IgD-negative memory B cell (primary cell): ENCODE data around the gene AHSA1. TPM values are rescaled to one million over a fixed set of nuclear protein-coding genes. Genes with fewer than 3 reads are reported as not detected.

Experiments
- H3K27ac Mint-ChIP-seq, 3 donors: one replicate each; pipeline ENCODE4 v1.8.0; 2020 to 2022; ENCODE audit warnings: mild to moderate bottlenecking in 3 of 3, mixed read lengths in 3 of 3, moderate library complexity in 1 of 3
- H3K27me3 Mint-ChIP-seq: one replicate; pipeline ENCODE4 v1.8.0; 2021; ENCODE audit warnings: mixed read lengths
- H3K36me3 Mint-ChIP-seq: one replicate; pipeline ENCODE4 v1.8.0; 2020; ENCODE audit warnings: mild to moderate bottlenecking, mixed read lengths
- H3K4me1 Mint-ChIP-seq, 3 donors: one replicate each; pipeline ENCODE4 v1.8.0; 2020 to 2022; ENCODE audit warnings: mixed read lengths in 3 of 3, mild to moderate bottlenecking in 1 of 3
- H3K4me3 Mint-ChIP-seq, 4 donors: one replicate each; pipeline ENCODE4 v1.8.0; 2020 to 2022; ENCODE audit warnings: mild to moderate bottlenecking in 4 of 4, mixed read lengths in 4 of 4, moderate library complexity in 3 of 4
- H3K9me3 Mint-ChIP-seq, 3 donors: one replicate each; pipeline ENCODE4 v1.8.0; 2020 to 2021; ENCODE audit warnings: mixed read lengths in 3 of 3, mild to moderate bottlenecking in 1 of 3
- polyA plus RNA-seq: library from polyadenylated mRNA; unstranded; fragments of 300-500 nt; fragmentation: Illumina TruSeq; gene quantifications from one replicate; pipeline ENCODE4 v1.2.3, GENCODE V29; 2021

AHSA1 gene
- polyA plus RNA-seq, 1 donor from 2014 or later, result 134 TPM

GRCh38 chr14:77488558-77488957 is 30.7 kb downstream of the AHSA1 start:
- Mint-ChIP-seq H3K27ac (no peak overlapping the region), H3K27me3 (no peaks in the 10 kb centered on the region), H3K9me3 (no peaks in the 10 kb centered on the region), H3K4me3 (no peak overlapping the region), H3K36me3 (no peaks in the 10 kb centered on the region), H3K4me1 (no peaks in the 10 kb centered on the region)

GRCh38 chr14:77489041-77489440 is 31.1 kb downstream of the AHSA1 start:
- H3K9me3 Mint-ChIP-seq, result no peaks in the 10 kb centered on the region
- H3K36me3 Mint-ChIP-seq, result no peaks in the 10 kb centered on the region
- H3K27me3 Mint-ChIP-seq, result no peaks in the 10 kb centered on the region
- H3K4me3 Mint-ChIP-seq, result no peak overlapping the region
- no peak overlapping the region for H3K27ac Mint-ChIP-seq
- H3K4me1 Mint-ChIP-seq, result no peaks in the 10 kb centered on the region

- Mint-ChIP-seq H3K4me3 (peak overlapping the region in 1 of 4 donors; percentile 41), H3K27me3 (no peaks in the 10 kb centered on the region), H3K36me3 (no peaks in the 10 kb centered on the region), H3K9me3 (no peaks in the 10 kb centered on the region), H3K27ac (no peak overlapping the region), H3K4me1 (no peaks in the 10 kb centered on the region)
These were observed 32.6 kb downstream of the AHSA1 start for GRCh38 chr14:77490347-77490986.

- no peaks in the 10 kb centered on the region for H3K9me3 Mint-ChIP-seq
- no peaks in the 10 kb centered on the region for H3K36me3 Mint-ChIP-seq
- H3K27ac Mint-ChIP-seq, result no peak overlapping the region
- H3K4me3 Mint-ChIP-seq, result no peak overlapping the region
- no peaks in the 10 kb centered on the region for H3K4me1 Mint-ChIP-seq
- peaks cover 4% of the 10 kb centered on the region for H3K27me3 Mint-ChIP-seq
These were observed 33.2 kb downstream of the AHSA1 start for GRCh38 chr14:77491056-77491455.

GRCh38 chr14:77495334-77495733 is 37.4 kb downstream of the AHSA1 start:
- Mint-ChIP-seq H3K9me3 (no peaks in the 10 kb centered on the region), H3K27me3 (peaks cover 22% of the 10 kb centered on the region), H3K4me3 (no peak overlapping the region), H3K4me1 (peaks cover 2 to 7% (median 6%) of the 10 kb centered on the region in 3 donors), H3K36me3 (no peaks in the 10 kb centered on the region), H3K27ac (no peak overlapping the region)

- Mint-ChIP-seq H3K27me3 (peaks cover 25% of the 10 kb centered on the region), H3K36me3 (no peaks in the 10 kb centered on the region), H3K4me1 (peaks cover 5 to 8% (median 6%) of the 10 kb centered on the region in 3 donors), H3K4me3 (peak within 1 kb of the TSS; percentile 80 to 92 (median 84)), H3K27ac (no peak within 1 kb of the TSS), H3K9me3 (peaks cover 2 to 4% (median 3%) of the 10 kb centered on the region in 3 donors)
These were observed 40.5 kb downstream of the AHSA1 start, which contains the start of gene ISM2 for GRCh38 chr14:77498120-77498979. ISM2 (minus strand) TSS chr14:77498816; CDS start chr14:77498793, 23 bp downstream.

- Mint-ChIP-seq H3K27ac (no peak overlapping the region), H3K9me3 (peaks cover 2 to 5% (median 4%) of the 10 kb centered on the region in 3 donors), H3K4me3 (peak overlapping the region; percentile 79 to 89 (median 80)), H3K36me3 (no peaks in the 10 kb centered on the region), H3K27me3 (peaks cover 25% of the 10 kb centered on the region), H3K4me1 (peaks cover 5 to 8% (median 6%) of the 10 kb centered on the region in 3 donors)
These were observed 41.2 kb downstream of the AHSA1 start for GRCh38 chr14:77498984-77499527.

- peaks cover 5 to 8% (median 6%) of the 10 kb centered on the region in 3 donors for H3K4me1 Mint-ChIP-seq
- peaks cover 2 to 5% (median 4%) of the 10 kb centered on the region in 3 donors for H3K9me3 Mint-ChIP-seq
- peaks cover 19% of the 10 kb centered on the region for H3K27me3 Mint-ChIP-seq
- no peak overlapping the region for H3K27ac Mint-ChIP-seq
- no peak overlapping the region for H3K4me3 Mint-ChIP-seq
- peaks cover 3% of the 10 kb centered on the region for H3K36me3 Mint-ChIP-seq
These were observed 44.4 kb downstream of the AHSA1 start for GRCh38 chr14:77502109-77502782.

- Mint-ChIP-seq H3K36me3 (peaks cover 5% of the 10 kb centered on the region), H3K27me3 (peaks cover 15% of the 10 kb centered on the region), H3K9me3 (peaks cover 2 to 5% (median 4%) of the 10 kb centered on the region in 3 donors), H3K27ac (no peak overlapping the region), H3K4me3 (no peak overlapping the region), H3K4me1 (peaks cover 3 to 5% (median 3%) of the 10 kb centered on the region in 3 donors)
These were observed 45.2 kb downstream of the AHSA1 start for GRCh38 chr14:77503138-77503537.

GRCh38 chr14:77505031-77505430 is 47.1 kb downstream of the AHSA1 start:
- H3K9me3 Mint-ChIP-seq, result peaks cover 2 to 5% (median 4%) of the 10 kb centered on the region in 3 donors
- peaks cover 11% of the 10 kb centered on the region for H3K36me3 Mint-ChIP-seq
- peaks cover 0 to 5% (median 3%) of the 10 kb centered on the region in 3 donors for H3K4me1 Mint-ChIP-seq

GRCh38 chr14:77507762-77508161 is 49.9 kb downstream of the AHSA1 start:
- H3K4me3 Mint-ChIP-seq, result no peak overlapping the region
- H3K27ac Mint-ChIP-seq, result no peak overlapping the region
- H3K27me3 Mint-ChIP-seq, result no peaks in the 10 kb centered on the region
- peaks cover 0 to 1% (median 0%) of the 10 kb centered on the region in 3 donors for H3K4me1 Mint-ChIP-seq
- peaks cover 16% of the 10 kb centered on the region for H3K36me3 Mint-ChIP-seq
- H3K9me3 Mint-ChIP-seq, result peaks cover 2 to 5% (median 4%) of the 10 kb centered on the region in 3 donors

More at GRCh38 chr14:77505031-77505430, 47.1 kb downstream of the AHSA1 start:
- Mint-ChIP-seq H3K4me3 (no peak overlapping the region), H3K27me3 (peaks cover 5% of the 10 kb centered on the region), H3K27ac (no peak overlapping the region)

- H3K4me3 Mint-ChIP-seq, result no peak overlapping the region
These were observed 50.4 kb downstream of the AHSA1 start for GRCh38 chr14:77508249-77508648.

GRCh38 chr14:77508876-77509275 is 51.0 kb downstream of the AHSA1 start:
- Mint-ChIP-seq H3K9me3 (no peaks in the 10 kb centered on the region), H3K36me3 (peaks cover 16% of the 10 kb centered on the region), H3K27ac (no peak overlapping the region), H3K27me3 (no peaks in the 10 kb centered on the region), H3K4me3 (no peak overlapping the region), H3K4me1 (peaks cover 0 to 1% (median 0%) of the 10 kb centered on the region in 3 donors)

More at GRCh38 chr14:77508249-77508648, 50.4 kb downstream of the AHSA1 start:
- no peak overlapping the region for H3K27ac Mint-ChIP-seq
- H3K9me3 Mint-ChIP-seq, result peaks cover 1 to 2% (median 2%) of the 10 kb centered on the region in 3 donors
- peaks cover 16% of the 10 kb centered on the region for H3K36me3 Mint-ChIP-seq
- no peaks in the 10 kb centered on the region for H3K27me3 Mint-ChIP-seq
- H3K4me1 Mint-ChIP-seq, result peaks cover 0 to 1% (median 0%) of the 10 kb centered on the region in 3 donors

- Mint-ChIP-seq H3K27me3 (no peaks in the 10 kb centered on the region), H3K36me3 (peaks cover 16% of the 10 kb centered on the region), H3K4me1 (peaks cover 0 to 1% (median 0%) of the 10 kb centered on the region in 3 donors), H3K27ac (peak overlapping the region in 1 of 3 donors; percentile 19), H3K4me3 (no peak overlapping the region), H3K9me3 (no peaks in the 10 kb centered on the region)
These were observed 51.5 kb downstream of the AHSA1 start for GRCh38 chr14:77509366-77509765.
